Glutamatergic neuron (in vitro differentiated cells): Measurements from ENCODE around the gene GAMT. TPM values are rescaled to one million over a fixed set of nuclear protein-coding genes. Genes with fewer than 3 reads are reported as not detected.

ENCODE experiments used
- DNase-seq: peaks from one replicate; pipeline ENCODE4 v3.0.0; 2022
- H3K27ac Mint-ChIP-seq: one replicate; pipeline ENCODE4 v1.8.0; 2020; ENCODE audit warnings: mild to moderate bottlenecking, mixed read lengths, inconsistent platforms; ENCODE audit not compliant: unreplicated experiment
- H3K27me3 Mint-ChIP-seq: one replicate; pipeline ENCODE4 v1.8.0; 2020; ENCODE audit warnings: mild to moderate bottlenecking, moderate library complexity, mixed read lengths, inconsistent platforms; ENCODE audit not compliant: unreplicated experiment
- H3K36me3 Mint-ChIP-seq: one replicate; pipeline ENCODE4 v1.8.0; 2020; ENCODE audit warnings: mild to moderate bottlenecking, mixed read lengths, inconsistent platforms; ENCODE audit not compliant: unreplicated experiment
- H3K4me1 Mint-ChIP-seq: one replicate; pipeline ENCODE4 v1.8.0; 2020; ENCODE audit warnings: mild to moderate bottlenecking, low read depth, mixed read lengths, inconsistent platforms; ENCODE audit not compliant: unreplicated experiment
- H3K4me3 Mint-ChIP-seq: one replicate; pipeline ENCODE4 v1.8.0; 2020; ENCODE audit warnings: mild to moderate bottlenecking, mixed read lengths, inconsistent platforms; ENCODE audit not compliant: unreplicated experiment
- H3K9me3 Mint-ChIP-seq: one replicate; pipeline ENCODE4 v1.8.0; 2020; ENCODE audit warnings: mild to moderate bottlenecking, moderate library complexity, mixed read lengths, inconsistent platforms; ENCODE audit not compliant: unreplicated experiment
- CTCF ChIP-seq: fragments of 200-600 bp; sonication (generic); IDR thresholded peaks from one replicate; pipeline ENCODE4 v1.5.0; 2021; ENCODE audit not compliant: partially characterized antibody, unreplicated experiment
- total RNA-seq: library from RNA; stranded (reverse); fragmentation: NEBNext Ultra II Directional; extraction: Animal tissue kit (Norgen Biotek cat#: 25700); gene quantifications from one replicate; pipeline ENCODE4 v1.2.1, GENCODE V29; 2021; ENCODE audit not compliant: unreplicated experiment

The GAMT gene
- total RNA-seq, 1 donor from 2014 or later, result 17.9 TPM

- H3K27ac Mint-ChIP-seq, result peak overlapping the region; percentile 77
- H3K9me3 Mint-ChIP-seq, result peaks cover 15% of the 10 kb centered on the region
- H3K27me3 Mint-ChIP-seq, result peaks cover 7% of the 10 kb centered on the region
- H3K36me3 Mint-ChIP-seq, result no peaks in the 10 kb centered on the region
- peak overlapping the region; percentile 96 for H3K4me3 Mint-ChIP-seq
- no peak for DNase-seq
- TF ChIP-seq CTCF, result no peak
- peaks cover 32% of the 10 kb centered on the region for H3K4me1 Mint-ChIP-seq
These were observed 8.1 kb upstream of the GAMT start for GRCh38 chr19:1409204-1410005.

- Mint-ChIP-seq H3K27ac (peak overlapping the region; percentile 77), H3K36me3 (no peaks in the 10 kb centered on the region), H3K4me1 (peaks cover 32% of the 10 kb centered on the region), H3K27me3 (peaks cover 7% of the 10 kb centered on the region), H3K4me3 (peak overlapping the region; percentile 96), H3K9me3 (peaks cover 15% of the 10 kb centered on the region)
- DNase-seq, result peak; percentile 71
- TF ChIP-seq CTCF, result no peak
These were observed 7.2 kb upstream of the GAMT start for GRCh38 chr19:1408300-1409203.

- no peak for TF ChIP-seq CTCF
- Mint-ChIP-seq H3K27me3 (peaks cover 7% of the 10 kb centered on the region), H3K36me3 (no peaks in the 10 kb centered on the region), H3K9me3 (peaks cover 17% of the 10 kb centered on the region), H3K27ac (peak within 1 kb of the TSS; percentile 31), H3K4me3 (peak within 1 kb of the TSS; percentile 71), H3K4me1 (peaks cover 32% of the 10 kb centered on the region)
- no peak for DNase-seq
These were observed 6.4 kb upstream of the GAMT start, which contains the start of gene DAZAP1 for GRCh38 chr19:1407528-1408299. TSS of gene DAZAP1 (plus strand) at chr19:1407586. CDS start at chr19:1407774, 188 bp downstream.

GRCh38 chr19:1406774-1407527 is 5.6 kb upstream of the GAMT start:
- H3K9me3 Mint-ChIP-seq, result peaks cover 17% of the 10 kb centered on the region
- peak; percentile 99 for DNase-seq
- peaks cover 7% of the 10 kb centered on the region for H3K27me3 Mint-ChIP-seq
- peaks cover 28% of the 10 kb centered on the region for H3K4me1 Mint-ChIP-seq
- no peak for TF ChIP-seq CTCF
- H3K27ac Mint-ChIP-seq, result peak overlapping the region; percentile 31
- H3K36me3 Mint-ChIP-seq, result no peaks in the 10 kb centered on the region
- H3K4me3 Mint-ChIP-seq, result peak overlapping the region; percentile 71
